Osteoblast (primary cell): ENCODE measurements around the gene NTNG1. TPM values are rescaled to one million over a fixed set of nuclear protein-coding genes. Genes with fewer than 3 reads are reported as not detected.
A peak's percentile ranks its signal among the peaks of the same experiment; 100 is the strongest.

ENCODE experiments used
- DNase-seq: peaks from one replicate; pipeline ENCODE4 v3.0.0; 2011; ENCODE audit warnings: low spot score, mixed read lengths; ENCODE audit not compliant: insufficient read length; ENCODE audit errors: missing footprints
- H2AFZ ChIP-seq: 2 replicates; pipeline ENCODE4 v1.6.0; 2011; ENCODE audit warnings: mild to moderate bottlenecking, low read length
- H3K27ac ChIP-seq: 2 replicates; pipeline ENCODE4 v1.5.1; 2011; ENCODE audit warnings: mild to moderate bottlenecking, low read depth, low read length, moderate library complexity
- H3K27me3 ChIP-seq: 2 replicates; pipeline ENCODE4 v1.6.0; 2012; ENCODE audit warnings: mild to moderate bottlenecking, control low read depth, inconsistent platforms, low read length, moderate library complexity; ENCODE audit not compliant: insufficient read depth
- H3K36me3 ChIP-seq: 2 replicates; pipeline ENCODE4 v1.5.1; 2011; ENCODE audit warnings: mild to moderate bottlenecking, low read length, control low read depth, moderate library complexity; ENCODE audit not compliant: insufficient read depth
- H3K4me1 ChIP-seq: 2 replicates; pipeline ENCODE4 v1.5.1; 2011; ENCODE audit warnings: mild to moderate bottlenecking, low read length, control low read depth, moderate library complexity; ENCODE audit not compliant: insufficient read depth
- H3K4me2 ChIP-seq: 2 replicates; pipeline ENCODE4 v1.6.0; 2011; ENCODE audit warnings: mild to moderate bottlenecking, low read length; ENCODE audit not compliant: insufficient read depth
- H3K4me3 ChIP-seq: fragments of 200-600 bp; sonication (generic); 3 replicates; pipeline ENCODE4 v1.5.1; 2012; ENCODE audit warnings: mild to moderate bottlenecking, low read length, inconsistent platforms; ENCODE audit not compliant: insufficient read depth
- H3K79me2 ChIP-seq: 2 replicates; pipeline ENCODE4 v1.6.0; 2012; ENCODE audit warnings: mild to moderate bottlenecking, low read length, control low read depth, inconsistent platforms; ENCODE audit not compliant: insufficient read depth
- H3K9me3 ChIP-seq: 2 replicates; pipeline ENCODE4 v1.5.1; 2011; ENCODE audit warnings: low read depth, low read length, control low read depth
- H4K20me1 ChIP-seq: 2 replicates; pipeline ENCODE4 v1.6.0; 2012; ENCODE audit warnings: mild to moderate bottlenecking, low read length, control low read depth; ENCODE audit not compliant: insufficient read depth
- total RNA-seq: library from RNA; depleted of rRNA; stranded (reverse); fragments of >200 nt; gene quantifications from 2 replicates; pipeline ENCODE4 v1.2.3, GENCODE V29; 2012
- TF ChIP-seq, protein P1 (sequence below): IDR thresholded peaks from 2 replicates; pipeline ENCODE4 v1.5.1; 2011; ENCODE audit warnings: mild to moderate bottlenecking, low read depth, low read length, moderate library complexity; ENCODE audit errors: extremely low read depth

NTNG1 gene
- total RNA-seq, 1 donor, result 3.6 TPM

GRCh38 chr1:107141491-107142126 is 770 bp downstream of the NTNG1 start:
- H4K20me1 ChIP-seq, result no peaks in the 10 kb centered on the region
- H3K4me2 ChIP-seq, result peak overlapping the region; percentile 90
- peaks cover 16% of the 10 kb centered on the region for H3K4me1 ChIP-seq
- peak overlapping the region; percentile 77 for H3K4me3 ChIP-seq
- peak overlapping the region; percentile 63 for H2AFZ ChIP-seq
- no peaks in the 10 kb centered on the region for H3K27me3 ChIP-seq
- DNase-seq, result peak; percentile 54
- H3K79me2 ChIP-seq, result no peaks in the 10 kb centered on the region
- H3K36me3 ChIP-seq, result no peaks in the 10 kb centered on the region
- H3K27ac ChIP-seq, result no peak overlapping the region
- TF ChIP-seq, protein P1, sequence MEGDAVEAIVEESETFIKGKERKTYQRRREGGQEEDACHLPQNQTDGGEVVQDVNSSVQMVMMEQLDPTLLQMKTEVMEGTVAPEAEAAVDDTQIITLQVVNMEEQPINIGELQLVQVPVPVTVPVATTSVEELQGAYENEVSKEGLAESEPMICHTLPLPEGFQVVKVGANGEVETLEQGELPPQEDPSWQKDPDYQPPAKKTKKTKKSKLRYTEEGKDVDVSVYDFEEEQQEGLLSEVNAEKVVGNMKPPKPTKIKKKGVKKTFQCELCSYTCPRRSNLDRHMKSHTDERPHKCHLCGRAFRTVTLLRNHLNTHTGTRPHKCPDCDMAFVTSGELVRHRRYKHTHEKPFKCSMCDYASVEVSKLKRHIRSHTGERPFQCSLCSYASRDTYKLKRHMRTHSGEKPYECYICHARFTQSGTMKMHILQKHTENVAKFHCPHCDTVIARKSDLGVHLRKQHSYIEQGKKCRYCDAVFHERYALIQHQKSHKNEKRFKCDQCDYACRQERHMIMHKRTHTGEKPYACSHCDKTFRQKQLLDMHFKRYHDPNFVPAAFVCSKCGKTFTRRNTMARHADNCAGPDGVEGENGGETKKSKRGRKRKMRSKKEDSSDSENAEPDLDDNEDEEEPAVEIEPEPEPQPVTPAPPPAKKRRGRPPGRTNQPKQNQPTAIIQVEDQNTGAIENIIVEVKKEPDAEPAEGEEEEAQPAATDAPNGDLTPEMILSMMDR, result no peak
- H3K9me3 ChIP-seq, result no peaks in the 10 kb centered on the region

GRCh38 chr1:107142140-107142542 is 1.3 kb downstream of the NTNG1 start:
- no peaks in the 10 kb centered on the region for H3K9me3 ChIP-seq
- peak overlapping the region; percentile 63 for H2AFZ ChIP-seq

DNA sequence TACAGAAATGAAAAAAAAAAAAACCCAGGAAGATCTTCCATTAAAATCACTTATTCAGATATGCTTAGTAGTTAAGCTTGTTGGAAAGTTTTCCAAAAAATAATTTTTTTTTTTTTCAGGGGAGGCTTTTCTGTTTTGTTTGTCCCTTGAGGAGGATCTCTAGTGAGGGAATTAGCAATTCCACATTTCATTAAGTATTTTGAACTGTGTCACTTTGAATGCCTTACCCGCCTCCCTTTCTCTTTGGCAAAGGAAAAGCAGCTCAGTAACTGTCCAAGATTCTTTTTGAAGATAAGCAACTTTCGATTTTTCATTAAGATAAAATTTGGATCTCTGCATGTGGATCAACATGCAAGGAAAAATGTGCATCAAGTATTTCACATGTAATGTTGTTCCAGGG is 1.8 kb downstream of the NTNG1 start:
- no peak overlapping the region for H3K4me3 ChIP-seq
- no peaks in the 10 kb centered on the region for H3K79me2 ChIP-seq
- no peaks in the 10 kb centered on the region for H4K20me1 ChIP-seq
- peaks cover 16% of the 10 kb centered on the region for H3K4me1 ChIP-seq
- TF ChIP-seq, protein P1, result no peak
- H3K36me3 ChIP-seq, result no peaks in the 10 kb centered on the region
- no peaks in the 10 kb centered on the region for H3K9me3 ChIP-seq
- no peak overlapping the region for H3K27ac ChIP-seq
- no peak for DNase-seq
- H2AFZ ChIP-seq, result no peak overlapping the region
- H3K4me2 ChIP-seq, result no peak overlapping the region
- no peaks in the 10 kb centered on the region for H3K27me3 ChIP-seq

More at GRCh38 chr1:107142140-107142542, 1.3 kb downstream of the NTNG1 start:
- Histone ChIP-seq H4K20me1 (no peaks in the 10 kb centered on the region), H3K27ac (no peak overlapping the region), H3K4me1 (peaks cover 16% of the 10 kb centered on the region), H3K27me3 (no peaks in the 10 kb centered on the region), H3K4me2 (peak overlapping the region; percentile 90), H3K36me3 (no peaks in the 10 kb centered on the region), H3K79me2 (no peaks in the 10 kb centered on the region), H3K4me3 (peak overlapping the region; percentile 77)
- TF ChIP-seq, protein P1, result peak; percentile 74
- DNase-seq, result peak; percentile 79

GRCh38 chr1:107145637-107146036 is 4.8 kb downstream of the NTNG1 start:
- Histone ChIP-seq H3K9me3 (no peaks in the 10 kb centered on the region), H3K27me3 (no peaks in the 10 kb centered on the region), H3K36me3 (no peaks in the 10 kb centered on the region), H2AFZ (no peak overlapping the region), H3K4me1 (peaks cover under 1% of the 10 kb centered on the region), H3K4me3 (no peak overlapping the region), H3K79me2 (no peaks in the 10 kb centered on the region), H4K20me1 (no peaks in the 10 kb centered on the region), H3K4me2 (no peak overlapping the region), H3K27ac (no peak overlapping the region)
- DNase-seq, result no peak
- TF ChIP-seq, protein P1, result no peak
